Stomach (tissue), 9 donors: ENCODE measurements around the gene TDRD7. TPM values are rescaled to one million over a fixed set of nuclear protein-coding genes. Genes with fewer than 3 reads are reported as not detected.

Source experiments
- DNase-seq, 2 donors: peaks; one replicate each; pipeline versions ENCODE4 v3.0.0 to v3.0.0-alpha.2; 2013 to 2019
- H3K27ac ChIP-seq, 5 donors: fragments of 200-600 bp in 4 of 5; sonication (generic) in 4 of 5; one replicate each; pipeline ENCODE4 v1.5.1; 2013 to 2019; ENCODE audit warnings: mild to moderate bottlenecking in 1 of 5, moderate library complexity in 1 of 5
- H3K27me3 ChIP-seq, 3 donors: fragments of 200-600 bp; sonication (generic); one replicate each; pipeline ENCODE4 v1.5.1; 2017 to 2019; ENCODE audit warnings: mixed run types in 1 of 3
- H3K36me3 ChIP-seq, 4 donors: fragments of 200-600 bp; sonication (generic); 1 replicate in 3 of 4; 2 replicates in 1 of 4; pipeline ENCODE4 v1.5.1; 2016 to 2019
- H3K4me1 ChIP-seq, 4 donors: fragments of 200-600 bp; sonication (generic); one replicate each; pipeline ENCODE4 v1.5.1; 2016 to 2019
- H3K4me3 ChIP-seq, 4 donors: fragments of 200-600 bp; sonication (generic) in 3 of 4; one replicate each; pipeline ENCODE4 v1.5.1; 2016 to 2019; ENCODE audit warnings: mild to moderate bottlenecking in 1 of 4
- H3K9me3 ChIP-seq, 4 donors: fragments of 200-600 bp; sonication (generic); one replicate each; pipeline ENCODE4 v1.5.1; 2016 to 2019
- EP300 ChIP-seq: sonication (generic); formaldehyde crosslinking; IDR thresholded peaks from one replicate; pipeline ENCODE4 v1.6.1; 2017; ENCODE audit warnings: antibody characterized with exemption
- POLR2A ChIP-seq, 4 donors: fragments of 450-650 bp; IDR thresholded peaks; one replicate each; pipeline ENCODE4 v1.6.1; 2016; ENCODE audit warnings: antibody characterized with exemption in 4 of 4, control low read depth in 2 of 4, mild to moderate bottlenecking in 1 of 4, moderate library complexity in 1 of 4
- POLR2AphosphoS5 ChIP-seq, 3 donors: sonication (generic); formaldehyde crosslinking; IDR thresholded peaks; one replicate each; pipeline ENCODE4 v1.6.1; 2016; ENCODE audit warnings: antibody characterized with exemption in 3 of 3
- WGBS, 5 donors: extraction: QIAGEN DNeasy Blood & Tissue Kit in 3 of 5; methylation state at CpG; one replicate each; pipeline versions ENCODE4 v1.1.5 to v1.1.7; 2013 to 2018; 5-methylcytosine and 5-hydroxymethylcytosine counted together
- intact Hi-C: fragments of 100-400 bp; cut with DNase I; formaldehyde crosslinking; loops from one replicate; pipeline ENCODE4 v1.15.1; 2023; ENCODE audit warnings: low total_unique reads
- polyA plus RNA-seq, 3 donors: library from polyadenylated mRNA; stranded (reverse); fragments of 200-250 nt; gene quantifications; one replicate each; pipeline ENCODE4 v1.2.3, GENCODE V29; 2013
- total RNA-seq, 5 donors: library from RNA; depleted of rRNA; stranded (reverse); fragments of >200 nt; gene quantifications; one replicate each; pipeline versions ENCODE4 v1.1.0 to v1.2.3, GENCODE V29; 2014 to 2016
- TF ChIP-seq, protein P1 (sequence below), 7 experiments: fragments of 450-650 bp in 4 of 7; fragments of 200-600 bp in 3 of 7; sonication (generic) in 3 of 7; IDR thresholded peaks; one replicate each; pipeline ENCODE4 v1.5.1; 2016 to 2019; ENCODE audit warnings: antibody characterized with exemption in 7 of 7, control low read depth in 2 of 7, mild to moderate bottlenecking in 1 of 7
- donor health status: healthy with polysubstance abuse.
- donor health status: Bipolar disorder and iron deficiency.
- donor health status: healthy.

Gene TDRD7
- total and polyA plus RNA-seq, 8 donors = 4.7 to 20.1 (median 9.1) TPM

DNA sequence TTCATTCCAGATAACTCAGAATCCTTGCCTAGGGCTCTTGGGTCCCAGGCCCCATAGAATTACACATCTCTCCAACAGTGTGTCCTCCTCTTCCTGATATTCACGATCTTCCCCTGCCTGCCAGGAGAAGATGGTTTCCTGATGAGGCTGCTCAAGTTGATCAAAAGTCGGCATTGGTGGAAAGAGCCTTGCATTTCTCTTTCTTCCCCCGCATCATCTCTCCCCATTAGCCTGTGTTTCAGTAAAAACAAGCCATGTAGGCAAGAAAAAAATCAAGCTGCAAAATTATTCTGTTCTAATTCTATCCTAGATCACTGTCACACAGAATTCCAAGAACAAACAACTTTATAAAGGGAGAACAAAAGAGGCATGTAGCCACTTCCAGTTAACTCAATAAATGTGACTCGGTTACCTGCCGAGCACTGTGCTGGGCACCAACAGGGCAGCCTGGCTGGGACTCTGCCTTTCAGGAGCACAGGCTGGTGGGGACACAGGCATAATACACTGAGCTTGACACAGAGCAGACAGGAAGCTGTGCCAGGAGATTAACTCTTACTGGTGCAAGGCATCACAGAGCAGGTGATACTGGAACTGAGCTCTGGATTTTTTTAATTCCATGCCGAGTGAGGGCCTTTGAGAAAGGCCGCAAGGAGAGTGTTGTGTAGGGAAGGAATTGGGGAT is 115.1 kb downstream of the TDRD7 start:
- no peaks in the 10 kb centered on the region for H3K9me3 ChIP-seq
- WGBS, 5 donors = 86 to 93% (median 90%) methylated on average over 7 of the region's 7 CpGs
- intact Hi-C loops = no loop called here
- TF ChIP-seq POLR2AphosphoS5 (IDR thresholded peaks at IDR 0.05) = no peak
- TF ChIP-seq POLR2A (IDR thresholded peaks at IDR 0.05) = no peak
- TF ChIP-seq, protein P1, sequence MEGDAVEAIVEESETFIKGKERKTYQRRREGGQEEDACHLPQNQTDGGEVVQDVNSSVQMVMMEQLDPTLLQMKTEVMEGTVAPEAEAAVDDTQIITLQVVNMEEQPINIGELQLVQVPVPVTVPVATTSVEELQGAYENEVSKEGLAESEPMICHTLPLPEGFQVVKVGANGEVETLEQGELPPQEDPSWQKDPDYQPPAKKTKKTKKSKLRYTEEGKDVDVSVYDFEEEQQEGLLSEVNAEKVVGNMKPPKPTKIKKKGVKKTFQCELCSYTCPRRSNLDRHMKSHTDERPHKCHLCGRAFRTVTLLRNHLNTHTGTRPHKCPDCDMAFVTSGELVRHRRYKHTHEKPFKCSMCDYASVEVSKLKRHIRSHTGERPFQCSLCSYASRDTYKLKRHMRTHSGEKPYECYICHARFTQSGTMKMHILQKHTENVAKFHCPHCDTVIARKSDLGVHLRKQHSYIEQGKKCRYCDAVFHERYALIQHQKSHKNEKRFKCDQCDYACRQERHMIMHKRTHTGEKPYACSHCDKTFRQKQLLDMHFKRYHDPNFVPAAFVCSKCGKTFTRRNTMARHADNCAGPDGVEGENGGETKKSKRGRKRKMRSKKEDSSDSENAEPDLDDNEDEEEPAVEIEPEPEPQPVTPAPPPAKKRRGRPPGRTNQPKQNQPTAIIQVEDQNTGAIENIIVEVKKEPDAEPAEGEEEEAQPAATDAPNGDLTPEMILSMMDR (IDR thresholded peaks at IDR 0.05) = no peak
- TF ChIP-seq EP300 = no peak
- DNase-seq = no peak
- H3K4me1 ChIP-seq = peaks cover 0 to 43% (median 11%) of the 10 kb centered on the region in 4 donors
- H3K4me3 ChIP-seq = no peak overlapping the region
- H3K36me3 ChIP-seq = peaks cover 0 to 30% (median 15%) of the 10 kb centered on the region in 4 donors
- H3K27me3 ChIP-seq = no peaks in the 10 kb centered on the region
- H3K27ac ChIP-seq = peak overlapping the region in 1 of 5 donors; percentile 88

DNA sequence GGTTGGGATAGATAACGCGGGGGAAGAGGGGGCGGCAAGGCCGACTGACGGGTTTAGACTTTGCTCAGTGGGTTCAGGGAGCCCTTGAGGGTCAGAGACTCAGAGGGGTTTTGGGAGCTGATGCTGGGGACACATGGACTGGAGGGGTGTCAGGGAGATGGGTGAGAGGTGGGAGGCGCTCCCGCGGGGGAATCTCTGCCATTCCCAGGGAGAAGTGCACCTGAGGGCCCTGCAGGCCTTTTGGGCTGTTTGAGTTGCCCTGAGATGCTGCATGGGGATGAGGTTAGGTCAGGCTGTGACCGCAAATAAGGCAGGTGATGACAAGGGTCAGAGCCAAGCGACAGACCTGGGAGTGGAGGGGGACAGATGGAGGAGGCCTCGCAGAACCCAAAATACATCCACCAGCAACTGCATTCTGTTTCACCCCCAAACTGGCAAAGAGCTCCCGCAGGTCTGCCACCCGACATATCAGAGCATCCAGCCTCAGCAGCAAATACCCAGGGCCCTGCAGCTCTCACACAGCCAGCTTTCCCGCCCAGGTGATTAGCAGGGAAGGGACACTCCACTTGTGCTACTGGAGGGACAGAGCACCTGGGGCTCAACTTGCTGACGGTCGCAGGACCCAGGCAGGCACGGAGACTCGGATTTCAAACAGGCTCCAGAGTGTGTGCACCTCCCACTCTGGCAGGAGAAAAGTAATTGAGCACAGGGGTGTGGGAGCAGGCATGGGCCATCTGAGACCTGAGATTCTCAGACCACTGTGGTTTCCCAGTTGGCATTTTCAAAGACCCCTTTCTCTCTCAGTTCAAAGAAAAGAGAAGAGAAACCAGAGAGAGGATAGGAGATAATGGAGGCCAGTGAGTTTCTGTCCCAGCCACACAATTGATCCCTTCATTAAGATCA is 116.0 kb downstream of the TDRD7 start:
- no peaks in the 10 kb centered on the region for H3K27me3 ChIP-seq
- peaks cover 0 to 50% (median 12%) of the 10 kb centered on the region in 4 donors for H3K4me1 ChIP-seq
- H3K9me3 ChIP-seq = no peaks in the 10 kb centered on the region
- H3K36me3 ChIP-seq = peaks cover 0 to 31% (median 15%) of the 10 kb centered on the region in 4 donors
- H3K4me3 ChIP-seq = no peak overlapping the region
- H3K27ac ChIP-seq = peak overlapping the region in 4 of 5 donors; percentile 27 to 88 (median 68)
- no peak for DNase-seq
- intact Hi-C loops = no loop called here
- TF ChIP-seq POLR2AphosphoS5 (IDR thresholded peaks at IDR 0.05) (no peak), POLR2A (IDR thresholded peaks at IDR 0.05) (no peak), EP300 (no peak)
- TF ChIP-seq, protein P1 (IDR thresholded peaks at IDR 0.05) = no peak
- 76 to 83% (median 79%) methylated on average over 14 to 18 of the region's 18 CpGs for WGBS, 5 donors

- WGBS, 5 donors = 75 to 85% (median 79%) methylated on average over 8 of the region's 8 CpGs
- Histone ChIP-seq H3K27ac (peak overlapping the region in 4 of 5 donors; percentile 27 to 88 (median 68)), H3K36me3 (peaks cover 0 to 38% (median 18%) of the 10 kb centered on the region in 4 donors), H3K27me3 (no peaks in the 10 kb centered on the region), H3K4me3 (no peak overlapping the region), H3K4me1 (peaks cover 0 to 50% (median 12%) of the 10 kb centered on the region in 4 donors), H3K9me3 (peaks cover 0 to under 1% (median 0%) of the 10 kb centered on the region in 4 donors)
- TF ChIP-seq EP300 = no peak
- TF ChIP-seq POLR2A (IDR thresholded peaks at IDR 0.05) = no peak
- TF ChIP-seq, protein P1 (IDR thresholded peaks at IDR 0.05) = no peak
- TF ChIP-seq POLR2AphosphoS5 (IDR thresholded peaks at IDR 0.05) = no peak
- intact Hi-C loops = no loop called here
- DNase-seq = peak in 1 of 2 donors; percentile 23
These were observed 116.8 kb downstream of the TDRD7 start for GRCh38 chr9:97528529-97529230.
